K562 (cell line): ENCODE measurements around the gene MLH3. TPM values are rescaled to one million over a fixed set of nuclear protein-coding genes. Genes with fewer than 3 reads are reported as not detected.

Experiments used
- ATAC-seq: fragments of 200-7000 bp; cut with Tn5 transposase; 3 replicates; pipeline ENCODE4 v1.9.1; 2020; ENCODE audit warnings: moderate library complexity
- BruUV-seq: library from RNA; stranded (reverse); fragments of 400-500 nt; replicated peaks from 2 replicates; lab custom pipeline; 2021; lab: Mats Ljungman, UMichigan
- CTCF ChIA-PET: fragments of 300-600 bp; formaldehyde crosslinking; extraction: SDS; loops from one replicate; lab custom pipeline; 2021; ENCODE audit warnings: low intra/inter-chr PET ratio; lab: Yijun Ruan, JAX
- POLR2A ChIA-PET: fragments of 300-600, 350-650 bp; sonication (Branson Sonifier 250); formaldehyde crosslinking; extraction: SDS; loops from one replicate; lab custom pipeline; 2021; ENCODE audit warnings: antibody characterized with exemption, inconsistent platforms; lab: Yijun Ruan, JAX
- DNase-seq, 4 experiments: peaks; one replicate each; pipeline versions ENCODE4 v3.0.0 to v3.0.0-alpha.2; 2011 to 2018; ENCODE audit warnings: low spot score in 3 of 4, mixed read lengths in 3 of 4; ENCODE audit errors: extremely low read depth in 1 of 4
- FAIRE-seq: peaks from 2 replicates; lab custom pipeline; 2011; peaks lifted over from hg19 to GRCh38; lab: Jason Lieb, UNC
- H2AFZ ChIP-seq: 2 replicates; pipeline ENCODE4 v1.6.0; 2011; ENCODE audit warnings: low read depth, low read length, control low read depth, inconsistent platforms
- H3K27ac ChIP-seq: fragments of 200-600 bp; 3 replicates; pipeline ENCODE4 v1.8.0; 2011; ENCODE audit warnings: low read depth, mild to moderate bottlenecking, control low read depth, inconsistent platforms, low read length, moderate library complexity, mixed read lengths; ENCODE audit errors: extremely low read depth
- H3K27me3 ChIP-seq, 2 experiments: fragments of 300-600 bp in 1 of 2; 2 replicates in 1 of 2; 3 replicates in 1 of 2; pipeline versions ENCODE4 v1.6.0 to v1.8.0; 2011; ENCODE audit warnings: inconsistent platforms in 2 of 2, low read length in 2 of 2, mild to moderate bottlenecking in 1 of 2, mixed read lengths in 1 of 2, moderate library complexity in 1 of 2; ENCODE audit not compliant: control insufficient read depth in 2 of 2, insufficient read depth in 2 of 2
- H3K36me3 ChIP-seq: fragments of 300-600 bp; 3 replicates; pipeline ENCODE4 v1.8.0; 2011; ENCODE audit warnings: mild to moderate bottlenecking, low read length, inconsistent platforms; ENCODE audit not compliant: control insufficient read depth, insufficient read depth
- H3K4me1 ChIP-seq, 2 experiments: fragments of 200-600 bp in 1 of 2; replicated peaks in 1 of 2; 2 replicates in 1 of 2; 3 replicates in 1 of 2; pipeline versions ENCODE4 v1.5.1 to v1.8.0; 2011; ENCODE audit warnings: inconsistent platforms in 2 of 2, low read length in 2 of 2, mild to moderate bottlenecking in 1 of 2, mixed read lengths in 1 of 2, moderate library complexity in 1 of 2; ENCODE audit not compliant: control insufficient read depth in 2 of 2, insufficient read depth in 2 of 2
- H3K4me2 ChIP-seq: 2 replicates; pipeline ENCODE4 v1.6.1; 2011; ENCODE audit warnings: low read length, control low read depth, inconsistent platforms, mixed read lengths; ENCODE audit not compliant: insufficient read depth
- H3K4me3 ChIP-seq: fragments of 200-600 bp; sonication (generic), shearing (Covaris generic); 2 replicates; pipeline ENCODE4 v1.5.1; 2016; ENCODE audit warnings: control low read depth, inconsistent platforms
- H3K79me2 ChIP-seq: fragments of 200-600 bp; 3 replicates; pipeline ENCODE4 v1.8.0; 2011; ENCODE audit warnings: low read length, inconsistent platforms; ENCODE audit not compliant: control insufficient read depth, insufficient read depth
- H3K9ac ChIP-seq, 2 experiments: 2 replicates each; pipeline versions ENCODE4 v1.6.0 to v1.6.1; 2011; ENCODE audit warnings: low read depth in 2 of 2, low read length in 2 of 2, control low read depth in 1 of 2, inconsistent platforms in 1 of 2, mild to moderate bottlenecking in 1 of 2, mixed read lengths in 1 of 2; ENCODE audit not compliant: insufficient read depth in 1 of 2
- H3K9me1 ChIP-seq: one replicate; pipeline ENCODE4 v1.6.0; 2011; ENCODE audit warnings: inconsistent platforms, mild to moderate bottlenecking, low read length, moderate library complexity; ENCODE audit not compliant: control insufficient read depth, insufficient read depth
- H3K9me3 ChIP-seq: replicated peaks from 2 replicates; pipeline ENCODE4 v1.5.1; 2011; ENCODE audit warnings: low read depth, low read length, inconsistent platforms; ENCODE audit not compliant: control insufficient read depth, insufficient read depth
- H4K20me1 ChIP-seq: replicated peaks from 2 replicates; pipeline ENCODE4 v1.6.1; 2011; ENCODE audit warnings: low read length, inconsistent platforms, mixed read lengths; ENCODE audit not compliant: control insufficient read depth, insufficient read depth
- ATF7 ChIP-seq: fragments of 450-650 bp; IDR thresholded peaks from 2 replicates; pipeline ENCODE4 v1.7.1; 2014; ENCODE audit warnings: mild to moderate bottlenecking, moderate library complexity
- CBX2 ChIP-seq: fragments of 200-600 bp; sonication (generic); IDR thresholded peaks from one replicate; pipeline ENCODE4 v1.6.1; 2012; ENCODE audit warnings: mild to moderate bottlenecking, low read length, inconsistent platforms; ENCODE audit not compliant: insufficient read depth, poor library complexity, severe bottlenecking
- CTBP1 ChIP-seq: fragments of 450-650 bp; IDR thresholded peaks from 2 replicates; pipeline ENCODE4 v1.6.1; 2016; ENCODE audit warnings: borderline replicate concordance
- GABPA ChIP-seq: fragments of 200-800 bp; sonication (Bioruptor generic); conservative IDR thresholded peaks from 2 replicates; pipeline ENCODE4 v1.6.1; 2016; ENCODE audit warnings: low read depth, missing genetic modification characterization, missing compliant biosample characterization
- JUND ChIP-seq, 2 experiments: IDR thresholded peaks; 2 replicates in 1 of 2; 3 replicates in 1 of 2; pipeline ENCODE4 v1.6.1; 2011; ENCODE audit warnings: borderline replicate concordance in 2 of 2, low read depth in 2 of 2, low read length in 2 of 2, improper control_type of control experiment in 1 of 2, missing biosample characterization in 1 of 2, missing genetic modification characterization in 1 of 2, missing genetic modification reagents in 1 of 2
- NFIC ChIP-seq: fragments of 450-650 bp; IDR thresholded peaks from 2 replicates; pipeline ENCODE4 v1.6.1; 2017; ENCODE audit warnings: mild to moderate bottlenecking, inconsistent platforms
- POLR2AphosphoS5 ChIP-seq: IDR thresholded peaks from 2 replicates; pipeline ENCODE4 v1.6.1; 2011; ENCODE audit warnings: mild to moderate bottlenecking, low read depth, low read length, moderate library complexity; ENCODE audit not compliant: control insufficient read depth, insufficient read depth
- POLR2H ChIP-seq: IDR thresholded peaks from 2 replicates; pipeline ENCODE4 v1.6.1; 2016; ENCODE audit warnings: missing genetic modification characterization, low read depth, mild to moderate bottlenecking, control low read depth, missing compliant biosample characterization, moderate library complexity
- ZNF124 ChIP-seq: sonication (generic); formaldehyde crosslinking; IDR thresholded peaks from 2 replicates; pipeline ENCODE4 v1.8.1; 2022; ENCODE audit warnings: missing genetic modification reagents
- ZNF407 ChIP-seq: fragments of 450-650 bp; IDR thresholded peaks from 2 replicates; pipeline ENCODE4 v1.6.1; 2016; ENCODE audit warnings: low read depth
- WGBS: fragments of 100-300 bp; shearing (Covaris generic); methylation state at CpG from one replicate; pipeline ENCODE4 v1.1.6; 2016; ENCODE audit warnings: low coverage, mixed read lengths; ENCODE audit not compliant: insufficient coverage; ENCODE audit errors: missing lambda C conversion rate; 5-methylcytosine and 5-hydroxymethylcytosine counted together
- in situ Hi-C: fragments of 300-500 bp; cut with MboI; formaldehyde crosslinking; loops from 4 replicates; pipeline ENCODE4 v1.15.0; 2018; ENCODE audit warnings: inconsistent platforms, mixed read lengths
- intact Hi-C: fragments of 100-400 bp; cut with micrococcal nuclease; formaldehyde crosslinking; loops from 2 replicates; pipeline ENCODE4 v1.14.2; 2022
- polyA plus RNA-seq, 8 experiments: library from polyadenylated mRNA; depleted of rRNA in 4 of 8; stranded (reverse) in 5 of 8; unstranded in 3 of 8; fragments of >200 nt; fragmentation: Nextera tagmentation in 2 of 8; fragmentation: Illumina TruSeq in 1 of 8; extraction: Ambion mirVana in 2 of 8; extraction: Trizol in 1 of 8; gene quantifications; 2 replicates each; pipeline versions ENCODE4 v1.2.1 to v1.2.3, GENCODE V29; 2011 to 2014; ENCODE audit warnings: inconsistent platforms in 1 of 8, missing spikeins in 1 of 8
- total RNA-seq, 7 experiments: library from RNA; depleted of rRNA in 6 of 7; stranded (reverse); fragments of >200 nt in 6 of 7; fragmentation: Illumina TruSeq in 2 of 7; extraction: Trizol in 2 of 7; gene quantifications; 2 replicates each; pipeline versions ENCODE4 v1.2.1 to v1.2.3, GENCODE V29; 2011 to 2021; ENCODE audit warnings: low replicate concordance in 1 of 7

The MLH3 gene
- total and polyA plus RNA-seq, 9 of the 15 experiments (the other 6 are each of a cell fraction or from before 2014, with no cell fraction given), result 5.9 to 15.3 (median 10.7) TPM

DNA sequence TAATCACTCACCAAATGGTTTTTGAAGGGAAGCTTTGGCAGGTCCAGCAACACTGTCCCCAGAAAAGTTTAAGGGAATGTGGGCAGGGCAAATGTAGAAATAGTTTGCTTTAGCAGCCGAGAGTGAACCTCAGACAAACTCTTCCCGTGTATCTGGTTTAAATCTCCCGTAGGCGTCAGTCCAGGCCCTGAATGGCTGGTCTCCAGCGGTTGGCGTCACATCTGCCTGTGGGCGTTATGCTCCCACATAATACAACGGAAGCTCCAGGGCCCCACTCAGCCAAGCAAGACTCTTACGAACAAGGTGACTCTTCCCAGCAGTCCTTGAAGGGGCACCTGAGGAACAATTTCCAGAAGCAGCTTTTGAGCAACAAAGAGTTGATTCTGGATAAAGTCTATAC is 19.1 kb upstream of the MLH3 start:
- Histone ChIP-seq H3K27ac (peak overlapping the region; percentile 93), H2AFZ (peak overlapping the region; percentile 86), H3K9me3 (no peaks in the 10 kb centered on the region), H3K4me1 (peaks cover 26 to 32% of the 10 kb centered on the region in 2 experiments; a peak in 4 of 5 replicates), H3K4me2 (peak overlapping the region; percentile 96), H3K79me2 (peaks cover 60% of the 10 kb centered on the region), H3K36me3 (no peaks in the 10 kb centered on the region; the same call in 2 of the 3 replicates), H4K20me1 (no peaks in the 10 kb centered on the region), H3K27me3 (no peaks in the 10 kb centered on the region), H3K9ac (peak overlapping the region; percentile 87 to 91; a peak in 3 of 4 replicates), H3K4me3 (peak overlapping the region; percentile 41), H3K9me1 (peaks cover 3% of the 10 kb centered on the region)
- DNase-seq (peak; percentile 25 to 81 (median 42)), ATAC-seq (peak; percentile 59), FAIRE-seq (peak; percentile 89)
- CTCF ChIA-PET, result no interaction called here
- BruUV-seq, result no TSS peak
- 10% methylated on average over 9 of the region's 9 CpGs for WGBS
- in situ Hi-C loops, result loop anchor here (10.0 kb wide), 1 partner anchor 156 kb away; no protein-coding TSS in a partner anchor
- POLR2A ChIA-PET, result interaction anchor here (0.5 to 2.0 kb wide), 5 partner anchors 9 to 131 kb away, joined by 3 to 5 read pairs (median 4); partner anchors contain the start of gene NEK9
- intact Hi-C loops, result no loop called here
- TF ChIP-seq CBX2, result no peak
- peak; percentile 54; the same call in 1 of the 2 replicates for TF ChIP-seq ZNF407
- TF ChIP-seq CTBP1, result 0 out of 2 replicates have a peak, but pooled peaks have one; percentile 3
- peak; percentile 51; the same call in 1 of the 2 replicates for TF ChIP-seq ATF7
- peak; percentile 36; the same call in 1 of the 2 replicates for TF ChIP-seq JUND (IDR thresholded peaks at IDR 0.05; ENCODE audit: borderline replicate concordance, low read depth, low read length)
- no peak; the same call in 2 of the 3 replicates for TF ChIP-seq JUND (tag; IDR thresholded peaks at IDR 0.05; ENCODE audit: borderline replicate concordance, low read depth, low read length)
- 0 out of 2 replicates have a peak, but pooled peaks have one; percentile 13 for TF ChIP-seq NFIC
- TF ChIP-seq ZNF124, result no peak
- TF ChIP-seq GABPA, result peak; percentile 34
- peak; percentile 62; the same call in 1 of the 2 replicates for TF ChIP-seq POLR2AphosphoS5
- TF ChIP-seq POLR2H (tag), result 0 out of 2 replicates have a peak, but pooled peaks have one; percentile 15
